Pons (tissue), 1 donor: Measurements from ENCODE around the gene ZMYM2.

Experiments
- DNase-seq: peaks from one replicate; pipeline ENCODE4 v3.0.0-alpha.2; 2016; ENCODE audit warnings: low spot score

ZMYM2 gene

DNA sequence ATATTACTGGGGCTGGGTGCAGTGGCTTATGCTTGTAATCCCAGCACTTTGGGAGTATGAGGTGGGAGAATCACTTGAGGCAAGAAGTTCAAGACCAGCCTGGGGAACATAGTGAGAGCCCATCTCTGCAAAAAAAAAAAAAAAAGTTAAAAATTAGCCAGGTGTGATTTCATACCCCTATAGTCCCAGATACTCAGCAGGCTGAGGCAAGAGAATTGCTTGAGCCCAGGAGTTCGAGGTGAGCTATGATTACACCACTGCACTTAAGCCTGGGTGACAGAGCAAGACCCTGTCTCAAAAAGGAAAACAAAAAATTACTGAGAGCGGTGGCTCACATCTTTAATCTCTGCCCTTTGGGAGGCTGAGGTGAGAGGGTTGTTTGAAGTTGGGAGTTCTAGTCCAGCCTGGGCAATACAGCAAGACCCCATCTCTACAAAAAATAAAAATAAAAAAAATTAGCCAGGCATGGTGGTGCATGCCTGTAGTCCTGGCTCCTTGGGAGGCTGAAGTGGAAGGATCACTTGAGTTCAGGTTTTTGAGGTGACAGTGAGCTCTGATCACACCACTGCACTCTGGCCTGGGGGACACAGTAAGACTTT is 87.5 kb downstream of the ZMYM2 start:
- DNase-seq, result no peak

DNA sequence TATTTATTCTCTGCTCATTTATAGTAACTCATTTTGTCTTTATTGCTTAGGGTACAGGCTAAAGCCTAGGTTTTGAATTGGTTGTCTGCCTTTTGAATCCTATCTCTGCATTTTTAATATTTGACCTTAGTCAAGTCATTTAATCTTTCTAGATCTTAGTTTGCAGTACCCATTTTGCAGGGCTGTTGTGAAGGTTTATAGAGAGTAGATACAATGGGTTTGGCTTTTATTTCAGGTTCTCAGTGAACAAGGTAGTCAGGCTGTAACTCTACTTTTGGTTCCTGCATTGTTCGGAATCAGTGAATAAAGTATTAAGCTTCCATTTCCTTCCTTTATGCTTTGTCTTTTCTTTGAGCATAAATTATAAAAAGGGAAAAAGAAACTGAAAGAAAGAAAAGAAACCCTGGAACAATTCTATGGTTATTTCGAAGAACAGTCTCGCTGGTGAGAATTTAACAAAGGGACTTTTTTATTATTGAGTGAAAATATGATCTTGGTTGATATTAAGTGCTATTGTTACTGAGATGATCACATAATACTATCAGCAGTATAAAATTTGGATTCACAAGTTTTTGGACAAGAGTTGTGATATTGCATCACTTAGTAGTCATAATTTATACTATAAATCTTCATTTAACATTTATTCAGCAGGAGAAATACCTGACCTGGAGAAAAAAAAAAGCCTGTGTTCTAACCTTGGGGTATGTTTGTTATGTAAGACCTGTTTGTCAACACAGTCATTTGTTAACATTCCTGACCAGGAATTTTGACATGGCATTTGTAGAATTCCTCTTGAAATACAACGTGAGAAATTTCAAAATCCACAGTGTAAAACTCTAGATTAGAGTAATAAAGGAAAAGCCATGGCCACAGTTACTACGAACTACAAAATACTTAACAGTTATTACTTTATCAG is 91.3 kb downstream of the ZMYM2 start:
- DNase-seq, result peak; percentile 29

DNA sequence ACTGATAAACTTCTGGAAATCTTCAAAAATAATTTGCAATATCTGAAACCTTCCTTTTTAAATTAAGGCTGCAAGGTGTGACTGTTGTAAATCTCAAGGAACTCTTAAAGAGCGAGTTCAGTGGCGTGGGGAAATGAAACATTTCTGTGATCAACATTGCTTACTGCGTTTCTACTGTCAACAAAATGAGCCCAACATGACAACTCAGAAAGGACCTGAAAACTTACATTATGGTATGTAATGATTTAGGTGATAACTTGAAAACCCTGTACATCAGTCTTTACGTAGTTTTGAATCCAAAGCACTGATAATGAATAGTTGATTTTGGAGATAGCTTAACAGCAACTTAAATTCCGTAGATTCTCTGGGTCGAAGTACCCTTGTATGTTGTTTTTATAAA is 92.8 kb downstream of the ZMYM2 start:
- no peak for DNase-seq

DNA sequence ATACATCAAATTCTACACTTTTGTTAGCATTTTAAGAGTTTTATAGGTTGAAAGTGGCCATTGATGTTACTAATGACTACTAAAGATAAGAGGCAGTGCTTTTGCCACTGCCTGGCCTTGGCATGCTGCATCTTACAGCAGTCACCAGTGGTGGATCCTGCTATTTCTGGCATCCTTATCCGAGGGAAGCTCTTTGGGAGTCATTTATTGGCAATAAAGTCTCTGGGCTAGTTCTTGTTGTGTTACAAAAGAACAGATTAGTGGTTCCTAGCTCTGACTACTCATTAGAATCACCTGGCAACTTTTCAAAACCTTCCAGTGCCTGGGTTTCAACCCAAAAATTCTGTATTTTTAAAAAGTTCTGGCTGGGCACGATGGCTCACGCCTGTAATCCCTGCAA is 94.5 kb downstream of the ZMYM2 start:
- DNase-seq, result no peak

DNA sequence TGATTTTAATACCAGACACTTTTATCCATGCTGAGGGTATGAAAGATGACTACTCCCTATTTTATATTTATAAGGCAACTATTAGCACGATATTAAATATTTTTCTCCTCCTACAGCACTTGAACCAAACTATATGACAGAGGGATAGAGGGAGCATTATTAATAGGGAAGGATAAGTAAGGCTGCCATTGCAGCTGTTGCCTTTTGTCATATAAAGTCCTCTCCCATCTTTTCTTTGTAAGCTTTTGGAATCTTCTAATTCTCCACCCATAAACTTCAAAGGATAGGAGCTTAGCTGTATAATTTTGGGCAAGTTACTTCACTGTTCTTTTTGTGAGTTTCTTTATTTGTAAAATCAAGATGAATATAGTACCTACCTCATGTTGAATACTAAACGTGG is 95.4 kb downstream of the ZMYM2 start:
- no peak for DNase-seq

DNA sequence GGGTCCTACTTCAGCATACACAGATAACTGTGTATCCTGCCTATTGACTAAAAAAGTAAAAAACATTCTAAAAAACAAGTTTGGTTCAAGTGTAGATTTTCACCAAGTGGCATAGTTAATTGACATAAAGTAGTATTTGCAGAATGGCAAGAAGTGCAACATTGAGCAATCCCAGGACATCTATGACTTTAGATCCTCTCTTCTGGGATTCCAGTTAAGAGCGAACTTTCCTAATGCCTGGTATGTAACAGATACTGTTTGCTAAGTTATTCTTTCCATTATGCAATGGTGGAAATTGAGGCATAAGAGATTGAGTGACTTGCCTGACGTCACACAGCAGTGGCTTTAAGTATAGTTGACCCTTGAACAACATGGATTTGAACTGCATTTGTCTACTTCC is 96.1 kb downstream of the ZMYM2 start:
- DNase-seq, result no peak

DNA sequence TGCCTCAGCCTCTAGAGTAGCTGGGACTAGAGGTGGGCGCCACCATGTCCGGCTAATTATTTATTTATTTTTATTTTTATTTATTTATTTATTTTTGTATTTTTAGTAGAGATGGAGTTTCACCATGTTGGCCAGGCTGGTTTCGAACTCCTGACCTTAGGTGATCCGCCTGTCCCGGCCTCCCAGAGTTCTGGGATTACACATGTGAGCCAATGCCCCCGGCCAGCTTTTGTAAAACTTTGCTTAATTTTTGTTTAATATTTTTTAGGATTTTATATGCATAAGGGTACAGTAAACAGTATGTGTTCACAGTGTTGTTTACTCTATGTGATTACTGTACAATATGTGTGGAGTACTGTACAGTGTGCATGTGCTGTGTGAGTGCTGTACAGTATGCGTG is 98.7 kb downstream of the ZMYM2 start:
- DNase-seq, result no peak

DNA sequence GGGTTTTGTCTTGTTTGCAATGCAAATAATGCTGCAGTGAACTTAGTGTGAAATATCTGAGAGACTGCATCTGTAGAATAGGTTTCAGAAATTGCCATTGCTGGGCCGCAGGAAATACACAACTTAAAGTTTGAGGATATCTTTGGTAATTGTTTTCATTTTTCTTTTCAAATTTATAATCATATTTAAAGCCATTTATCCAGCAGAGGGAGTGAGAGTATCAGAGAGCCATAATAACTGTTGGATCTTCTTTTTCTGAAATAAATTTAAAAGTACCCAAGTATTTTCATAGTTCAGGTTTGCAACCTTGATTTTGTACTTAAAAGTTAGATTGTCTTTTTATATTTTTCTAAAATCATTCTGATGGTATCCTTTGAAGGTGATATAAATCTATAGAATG is 99.4 kb downstream of the ZMYM2 start:
- no peak for DNase-seq

DNA sequence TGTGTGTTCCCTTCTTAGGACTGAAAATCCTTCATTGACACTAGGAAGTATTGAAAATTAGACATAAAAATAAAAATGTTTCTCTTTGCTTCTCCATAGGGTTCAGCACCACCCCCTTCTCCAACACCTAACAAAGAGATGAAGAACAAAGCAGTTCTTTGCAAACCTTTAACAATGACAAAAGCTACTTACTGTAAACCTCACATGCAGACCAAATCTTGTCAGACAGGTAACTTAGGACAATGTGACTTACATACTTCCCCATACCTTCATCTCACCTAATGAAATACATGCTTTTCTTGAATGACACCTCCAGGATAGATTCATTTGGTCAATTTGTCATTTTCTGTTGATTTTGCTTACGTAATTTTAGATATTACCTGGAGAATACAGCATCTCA is 99.9 kb downstream of the ZMYM2 start:
- no peak for DNase-seq

DNA sequence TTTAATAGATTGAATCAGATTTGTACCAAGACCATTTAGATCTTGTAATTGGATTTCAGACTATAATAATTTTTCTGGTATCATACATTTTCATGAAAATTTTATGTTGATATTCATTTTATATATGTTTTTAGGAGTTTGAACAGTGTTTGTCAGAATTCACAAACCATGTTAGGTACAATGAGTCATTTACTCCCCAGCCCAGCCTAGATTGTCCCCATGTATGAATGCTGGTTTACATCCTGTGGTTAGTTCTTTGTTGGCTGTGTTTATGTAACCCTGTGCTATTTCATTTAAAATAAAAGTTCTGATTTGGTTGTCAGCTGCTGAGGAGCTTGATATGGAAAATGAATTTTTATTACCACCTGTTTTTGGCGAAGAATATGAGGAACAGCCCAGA is 105.6 kb downstream of the ZMYM2 start:
- DNase-seq, result no peak

DNA sequence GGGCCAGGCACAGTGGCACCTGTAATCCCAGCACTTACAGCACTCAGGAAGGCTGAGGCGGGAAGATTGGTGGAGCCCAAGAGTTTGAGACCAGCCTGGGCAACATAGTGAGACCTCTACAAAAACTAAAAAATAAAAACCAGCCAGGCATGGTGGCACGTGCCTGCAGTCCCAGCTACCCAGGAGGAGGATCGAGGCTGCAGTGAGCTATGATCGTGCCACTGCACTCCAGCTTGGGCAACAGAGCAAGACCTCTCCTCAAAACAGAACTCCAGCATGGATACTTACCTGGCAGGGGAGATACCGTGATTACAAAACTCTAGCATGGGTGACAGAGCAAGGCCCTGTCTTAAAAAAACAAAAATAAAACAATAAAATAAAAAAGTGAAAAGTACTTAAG is 107.0 kb downstream of the ZMYM2 start:
- DNase-seq, result no peak

DNA sequence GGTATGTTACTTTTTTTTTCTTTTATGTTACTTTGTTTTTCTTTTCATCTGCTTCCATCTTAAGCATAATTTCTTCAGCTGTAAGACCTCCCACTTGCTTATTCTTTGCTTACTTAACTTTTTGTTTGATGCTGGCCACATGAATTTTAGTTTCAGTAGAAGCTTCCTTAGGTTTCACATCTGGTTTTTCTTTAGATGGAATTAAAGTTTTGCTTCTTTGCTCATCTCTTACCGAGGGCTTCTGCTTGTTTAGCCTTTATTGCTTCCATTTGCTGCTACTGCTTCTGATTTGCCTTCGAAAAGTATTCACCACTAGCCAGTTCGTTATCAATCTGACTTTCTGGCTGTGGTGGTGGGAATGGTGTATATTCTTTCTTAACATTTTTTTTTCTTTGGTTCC is 111.4 kb downstream of the ZMYM2 start:
- DNase-seq, result no peak

DNA sequence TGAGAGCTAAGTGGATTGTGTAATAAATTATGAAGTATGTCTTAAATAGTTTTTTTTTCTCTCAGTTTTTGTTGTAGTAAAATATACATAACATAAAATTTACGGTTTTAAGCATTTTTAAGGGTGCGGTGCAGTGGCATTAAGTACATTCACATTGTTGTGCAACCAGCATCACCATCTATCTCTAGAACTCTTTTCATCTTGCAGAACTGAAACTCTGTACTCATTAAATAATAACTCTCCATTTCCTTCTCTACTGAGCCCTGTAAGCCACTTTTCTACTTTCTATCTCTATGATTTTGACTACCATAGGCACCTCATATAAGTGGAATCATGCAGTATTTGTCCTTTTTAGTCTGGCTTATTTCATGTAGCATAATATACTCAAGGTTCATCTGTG is 115.2 kb downstream of the ZMYM2 start:
- DNase-seq, result no peak

DNA sequence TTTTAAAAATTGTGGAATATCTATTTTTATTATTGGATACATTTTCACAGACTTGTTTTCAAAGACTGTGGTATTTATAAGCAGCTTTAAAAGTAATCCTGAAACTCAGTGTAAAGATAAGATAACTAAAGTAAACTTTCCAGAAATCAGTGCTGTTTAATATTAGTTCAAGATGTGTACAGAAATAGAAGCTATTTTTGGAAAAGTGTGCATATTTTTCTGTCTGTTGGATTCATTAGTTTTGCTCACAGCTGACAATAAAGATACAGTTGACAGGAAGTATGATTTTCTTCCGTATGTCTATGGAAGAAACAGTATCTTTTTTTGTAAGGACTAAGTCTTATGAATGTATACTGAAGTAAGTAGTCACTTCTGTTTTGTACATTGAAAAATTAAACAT is 116.4 kb downstream of the ZMYM2 start:
- DNase-seq, result no peak

DNA sequence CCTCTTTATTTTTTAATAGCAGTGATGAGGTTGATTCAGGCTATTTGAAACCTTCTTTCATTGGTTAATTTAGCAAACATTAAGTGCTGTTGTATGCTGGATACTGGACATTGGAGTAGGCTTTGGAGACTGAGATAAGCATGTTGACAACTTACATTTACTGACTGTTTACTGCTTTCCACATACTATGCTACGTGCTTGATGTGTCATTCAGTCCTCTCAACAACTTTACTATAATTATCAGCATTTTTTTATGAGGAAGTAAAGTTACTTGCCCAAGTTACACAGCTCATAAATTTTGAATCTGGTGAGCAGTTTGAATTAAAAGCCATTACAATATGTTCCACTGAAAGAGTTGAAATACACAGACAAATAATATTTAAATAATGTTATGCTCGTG is 118.6 kb downstream of the ZMYM2 start:
- no peak for DNase-seq

DNA sequence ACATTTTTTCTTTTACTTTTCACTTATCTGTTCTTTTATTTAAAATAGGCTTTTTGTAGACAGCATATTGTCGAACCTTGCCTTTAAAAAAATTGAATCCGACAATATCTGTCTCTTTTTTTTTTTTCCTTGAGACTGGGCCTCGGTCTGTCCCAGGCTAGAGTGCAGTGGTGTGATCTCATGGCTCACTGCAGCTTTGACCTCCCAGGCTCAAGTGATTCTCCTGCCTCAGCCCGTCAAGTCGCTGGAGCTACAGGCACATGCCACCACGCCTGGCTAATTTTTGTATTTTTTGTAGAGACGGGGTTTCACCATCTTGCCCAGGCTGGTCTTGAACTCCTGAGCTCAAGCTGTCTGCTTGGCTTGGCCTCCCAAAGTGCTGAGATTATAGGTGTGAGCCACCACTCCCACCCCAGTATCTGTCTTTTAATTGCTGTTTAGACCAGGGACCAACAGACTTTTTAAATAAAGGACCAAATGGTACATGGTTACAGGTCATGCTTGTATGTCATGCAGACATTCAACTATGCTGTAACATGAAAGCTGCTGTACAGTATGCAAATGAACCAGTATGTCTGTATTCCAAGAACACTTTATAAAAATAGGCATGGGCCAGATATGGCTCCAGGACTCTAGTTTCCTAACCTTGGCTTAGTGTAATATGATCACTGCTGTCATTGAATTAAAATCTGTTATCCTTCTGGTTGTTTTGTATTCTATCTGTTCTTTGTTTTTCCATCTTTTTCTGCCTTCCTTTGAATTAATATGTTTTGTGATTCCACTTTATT is 122.0 kb downstream of the ZMYM2 start:
- no peak for DNase-seq

DNA sequence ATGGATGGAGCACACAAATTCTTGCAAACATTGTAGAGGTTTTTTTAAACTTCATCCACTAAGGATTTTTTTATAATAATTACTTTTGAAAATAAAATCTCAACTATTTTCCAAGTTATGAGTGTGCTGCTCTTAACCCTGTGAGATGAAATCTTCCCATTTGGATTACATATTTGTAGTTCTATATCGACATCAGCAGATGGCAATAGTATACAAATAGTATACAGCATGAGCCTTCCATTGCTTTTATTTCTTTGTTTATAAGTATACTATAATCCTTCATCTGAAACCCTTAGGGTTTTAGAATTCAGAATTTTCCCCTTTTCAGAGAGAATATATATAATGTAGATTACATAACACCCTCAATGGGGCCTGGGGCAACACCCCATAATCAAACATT is 131.8 kb downstream of the ZMYM2 start:
- peak; percentile 15 for DNase-seq

DNA sequence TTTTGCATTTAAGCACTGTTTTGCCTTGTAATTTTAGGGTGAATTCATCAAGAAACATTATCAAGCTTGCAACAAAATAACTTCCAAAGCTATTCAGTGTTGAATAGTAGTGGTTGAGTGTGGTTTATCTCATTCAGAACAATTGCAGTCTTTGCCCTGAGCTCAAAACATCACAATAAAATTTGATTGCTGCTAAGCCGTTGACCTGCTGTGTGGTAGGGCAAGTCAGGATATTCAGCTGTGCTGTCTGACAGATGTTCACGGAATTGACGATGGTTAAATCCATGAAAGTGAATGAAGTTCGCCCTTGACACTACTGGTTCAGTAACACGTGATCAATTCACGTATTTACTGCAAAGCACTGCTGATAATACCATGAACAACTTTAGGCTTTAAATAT is 135.4 kb downstream of the ZMYM2 start:
- no peak for DNase-seq

DNA sequence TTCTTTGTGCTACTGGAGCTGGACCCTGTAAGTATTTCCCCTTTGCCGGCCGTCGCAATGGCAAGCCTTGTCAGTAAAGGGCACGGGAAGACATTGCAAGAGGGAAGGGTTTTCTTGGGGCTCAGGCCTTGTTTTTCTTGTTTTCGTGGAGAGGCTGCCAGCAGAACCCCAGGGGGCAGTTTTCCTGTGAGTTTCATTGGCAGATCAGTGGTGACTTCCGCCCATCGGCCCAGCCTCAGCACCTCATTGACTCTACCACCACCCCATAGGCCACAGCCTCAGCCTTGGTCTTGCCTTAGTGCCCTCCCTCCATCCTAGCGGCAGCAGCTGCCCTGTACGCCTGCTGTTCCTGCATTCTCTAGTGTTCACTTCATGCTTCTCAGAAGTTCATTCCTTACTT is 140.8 kb downstream of the ZMYM2 start:
- DNase-seq, result no peak

DNA sequence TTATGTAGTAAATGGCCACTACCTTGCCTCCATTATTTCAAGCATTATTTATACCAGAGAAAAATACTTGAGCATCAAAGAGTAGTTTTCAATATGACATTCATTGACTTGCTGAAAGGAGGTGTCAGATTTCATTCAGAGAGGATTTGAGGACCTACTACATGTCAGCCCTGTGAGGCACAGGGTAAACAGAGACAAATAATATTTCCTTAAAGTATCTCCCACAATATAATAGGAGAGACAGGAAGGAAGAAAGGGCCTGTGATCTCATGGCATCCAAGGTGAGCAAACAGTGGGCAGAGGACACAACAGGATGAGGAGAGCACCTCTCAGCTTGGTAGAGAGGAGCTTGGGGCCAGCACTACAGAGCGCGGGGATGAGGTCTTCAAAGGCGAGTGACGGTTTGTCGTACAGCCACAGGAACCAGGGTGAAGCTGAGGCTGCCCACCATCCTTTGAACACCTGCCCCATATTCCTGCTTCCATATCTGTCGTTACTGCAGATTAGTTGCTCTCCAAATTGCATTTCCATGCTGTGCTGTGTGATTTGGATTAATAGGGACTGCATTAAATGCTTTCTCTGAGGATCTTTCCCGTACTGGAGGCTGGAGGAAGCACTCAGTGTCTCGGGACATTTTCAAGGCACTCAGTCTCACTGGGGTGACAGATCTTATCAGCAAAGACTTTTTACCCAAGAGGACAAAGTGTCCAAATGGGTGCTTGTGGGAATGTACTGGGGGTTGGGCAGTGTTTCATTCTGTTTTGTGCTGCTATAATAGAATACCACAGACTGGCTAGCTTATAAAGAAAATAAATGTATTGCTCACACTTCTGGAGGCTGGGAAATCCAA is 143.2 kb downstream of the ZMYM2 start:
- DNase-seq, result no peak

DNA sequence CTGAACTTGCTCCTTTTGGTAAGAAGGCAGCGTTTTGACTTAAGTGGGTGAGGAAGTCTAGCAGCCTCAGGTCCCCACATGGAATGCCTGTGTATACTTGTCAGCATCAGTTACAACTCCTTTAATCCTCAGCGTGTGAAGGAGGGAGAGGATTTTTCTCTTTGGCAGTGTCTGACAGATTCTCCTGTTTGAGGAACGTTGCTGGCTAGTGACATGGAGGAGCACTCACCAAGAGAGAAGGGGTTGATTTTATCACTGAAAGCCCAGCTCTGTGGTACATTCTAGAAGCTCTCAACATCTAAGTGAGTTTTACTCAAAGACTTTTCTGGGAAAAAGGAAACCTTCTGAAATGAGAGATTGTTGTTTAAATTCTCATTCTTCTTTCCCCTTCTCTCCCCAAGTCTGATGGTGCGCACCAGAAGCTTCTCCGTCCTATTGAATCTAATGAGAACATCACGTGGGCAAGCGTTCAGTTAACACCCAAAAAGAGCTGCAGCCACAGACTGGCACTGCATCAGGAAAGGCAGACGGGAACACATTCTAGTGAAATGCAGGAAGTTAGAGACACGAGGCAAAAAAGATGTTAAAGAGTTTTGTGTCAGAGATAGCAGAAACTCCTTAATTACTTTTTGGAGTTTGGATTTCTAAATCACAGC is 144.1 kb downstream of the ZMYM2 start:
- DNase-seq, result no peak
